Measurements from ENCODE around the gene HEMK1.

DNA sequence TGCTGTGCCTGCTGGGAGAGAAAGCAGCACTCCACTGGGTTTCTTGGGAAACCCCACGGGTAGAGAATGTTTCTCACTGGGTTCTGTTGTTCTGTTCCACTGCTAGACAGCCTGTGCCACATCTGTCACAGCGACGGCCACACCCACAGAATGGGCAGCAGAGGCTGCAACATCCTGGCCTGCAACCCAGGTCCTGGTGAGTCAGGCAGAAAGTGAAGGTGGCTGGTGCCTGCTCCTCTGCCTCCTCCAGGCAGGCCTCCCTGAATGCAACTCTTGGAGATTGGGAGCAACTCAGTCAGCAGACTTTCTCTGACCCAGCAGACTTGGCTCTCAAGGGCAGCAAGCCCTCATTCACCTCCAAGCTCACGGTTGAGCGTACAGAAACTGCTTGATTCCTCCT is 14.8 kb upstream of the HEMK1 start:
- no peak for TF ChIP-seq SREBF2 (IDR thresholded peaks at IDR 0.05)
- TF ChIP-seq CTCF (IDR thresholded peaks at IDR 0.05), result no peak
- no peak for TF ChIP-seq CHD2 (IDR thresholded peaks at IDR 0.05; ENCODE audit: low read length, partially characterized antibody)
- no peak for TF ChIP-seq MYC (IDR thresholded peaks at IDR 0.05; ENCODE audit: borderline replicate concordance, low read length)
- no peak for TF ChIP-seq MAZ (IDR thresholded peaks at IDR 0.05; ENCODE audit: borderline replicate concordance, low read depth, low read length)
- TF ChIP-seq POLR2A (IDR thresholded peaks at IDR 0.05; ENCODE audit: low read length), result no peak
- TF ChIP-seq KDM5A (IDR thresholded peaks at IDR 0.05), result no peak
